ENCODE results near the gene GNPAT. TPM values are rescaled to one million over a fixed set of nuclear protein-coding genes. Genes with fewer than 3 reads are reported as not detected.

GNPAT gene
- total RNA-seq (57.0 TPM), polyA plus RNA-seq (34.1 TPM)

DNA sequence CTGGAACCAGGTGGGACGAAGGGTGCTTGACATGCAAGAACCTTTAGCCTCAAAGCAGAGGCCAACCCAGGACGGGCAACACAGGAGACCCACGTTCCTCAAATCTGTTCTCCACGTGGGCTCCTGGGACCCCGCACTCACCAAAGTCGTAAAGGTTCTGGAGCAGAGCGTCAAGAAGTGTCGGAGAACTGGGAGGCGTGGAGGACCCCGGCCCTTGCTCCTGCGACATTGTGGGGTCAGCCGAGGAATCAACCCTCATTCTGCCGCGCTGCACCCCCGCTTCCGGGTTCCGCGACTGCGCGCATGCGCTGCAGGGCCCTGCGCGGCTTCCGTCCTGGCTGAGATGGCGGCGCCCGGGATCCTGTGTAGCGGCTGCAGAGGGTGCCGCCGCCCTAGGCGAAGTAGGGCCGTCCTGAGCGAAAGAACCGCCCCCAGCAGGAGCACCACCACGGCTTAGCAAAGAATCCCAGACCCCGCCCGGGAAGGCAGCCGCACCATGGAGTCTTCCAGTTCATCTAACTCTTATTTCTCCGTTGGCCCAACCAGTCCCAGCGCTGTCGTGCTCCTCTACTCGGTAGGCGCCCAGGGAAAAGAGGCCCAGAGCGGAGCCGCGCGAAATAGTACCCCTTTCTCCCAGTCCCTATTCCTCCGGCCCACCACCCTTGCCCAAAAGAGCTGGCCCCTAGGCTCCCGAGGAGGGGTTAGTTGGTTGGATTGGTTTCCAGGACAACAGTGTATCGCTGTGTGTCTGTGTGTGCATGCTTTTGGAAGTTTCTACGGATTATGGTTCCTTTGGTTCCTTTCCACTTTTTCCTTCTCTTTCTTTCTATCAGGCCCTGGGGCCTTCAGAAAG lies at the start of gene GNPAT:
TSS of gene GNPAT (plus strand) at position 330 of the 853 bp plus-strand sequence. CDS start at position 497, 167 bp downstream.
- H3K4me1 ChIP-seq (ENCODE audit: insufficient read depth): no peaks in the 10 kb centered on the region

GRCh38 chr1:231192620-231193163 lies 48.3 kb upstream of the GNPAT start:
- H3K36me3 ChIP-seq (ENCODE audit: insufficient read depth): no peaks in the 10 kb centered on the region
- DNase-seq (ENCODE audit: extremely low spot score): no peak
- H3K4me3 ChIP-seq (ENCODE audit: low read depth, low read length): no peak overlapping the region
- H3K4me1 ChIP-seq (ENCODE audit: insufficient read depth): no peaks in the 10 kb centered on the region
- no peak overlapping the region for H3K27ac ChIP-seq (ENCODE audit: low read depth)
- 43% methylated on average over 12 of the region's 12 CpGs for WGBS

More for the DNA sequence above, at the start of gene GNPAT:
- Histone ChIP-seq H3K36me3 (ENCODE audit: insufficient read depth) (peaks cover 3% of the 10 kb centered on the region), H3K4me3 (ENCODE audit: low read depth, low read length) (peak within 1 kb of the TSS; percentile 82), H3K27ac (ENCODE audit: low read depth) (peak within 1 kb of the TSS; percentile 61)
- peak; percentile 56 for DNase-seq (ENCODE audit: extremely low spot score)
- WGBS: under 1% methylated on average over 51 of the region's 51 CpGs

DNA sequence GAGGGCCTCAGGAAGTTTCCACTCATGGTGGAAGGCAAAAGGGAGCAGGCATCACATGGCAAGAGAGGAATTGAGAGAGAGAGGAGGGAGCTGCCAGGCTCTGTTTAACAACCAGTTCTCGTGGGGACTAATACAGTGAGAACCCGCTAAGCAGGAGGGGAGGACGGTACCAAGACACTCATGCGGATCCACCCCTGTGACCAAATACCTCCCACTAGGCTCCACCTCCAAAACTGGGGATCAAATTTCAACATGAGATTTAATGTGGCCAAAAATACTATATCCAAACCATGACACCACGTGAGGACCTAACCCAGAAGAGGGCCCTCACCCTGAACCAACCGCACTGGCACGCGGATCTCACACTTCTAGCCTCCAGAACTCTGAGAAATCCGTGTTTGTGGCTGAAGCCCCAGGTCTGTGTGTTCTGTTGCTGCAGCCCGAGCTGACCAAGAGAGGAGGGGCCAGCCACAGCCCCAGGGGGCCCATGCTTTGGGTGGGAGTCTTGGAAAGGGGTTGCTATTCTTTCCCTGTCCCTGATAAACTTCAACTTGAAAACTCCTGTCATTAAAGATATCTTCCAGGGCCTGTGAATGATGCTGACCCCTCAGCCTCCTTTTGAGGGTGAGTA lies 47.2 kb upstream of the GNPAT start:
- H3K4me3 ChIP-seq (ENCODE audit: low read depth, low read length): no peak overlapping the region
- H3K4me1 ChIP-seq (ENCODE audit: insufficient read depth): no peaks in the 10 kb centered on the region
- no peak overlapping the region for H3K27ac ChIP-seq (ENCODE audit: low read depth)
- WGBS: 56% methylated on average over 10 of the region's 10 CpGs
- no peaks in the 10 kb centered on the region for H3K36me3 ChIP-seq (ENCODE audit: insufficient read depth)
- no peak for DNase-seq (ENCODE audit: extremely low spot score)

DNA sequence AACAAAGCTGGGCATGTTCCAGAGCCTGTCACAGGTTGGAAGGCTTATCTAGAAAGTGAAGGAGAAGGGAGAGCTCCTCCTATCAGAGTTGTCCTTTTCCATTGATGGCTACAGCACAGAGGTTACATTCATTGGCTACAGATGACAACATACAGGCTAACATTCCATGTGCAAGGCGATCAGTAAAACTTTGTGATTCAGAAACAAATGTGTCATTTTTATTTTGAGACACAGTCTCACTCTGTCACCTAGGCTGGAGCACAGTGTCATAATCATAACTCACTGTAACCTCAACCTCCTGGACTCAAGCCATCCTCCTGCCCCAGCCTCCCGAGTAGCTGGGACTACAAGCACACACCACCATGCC lies 46.6 kb upstream of the GNPAT start:
- H3K27ac ChIP-seq (ENCODE audit: low read depth): no peak overlapping the region

GRCh38 chr1:231194843-231195516 lies 46.0 kb upstream of the GNPAT start:
- Histone ChIP-seq H3K4me3 (ENCODE audit: low read depth, low read length) (no peak overlapping the region), H3K36me3 (ENCODE audit: insufficient read depth) (no peaks in the 10 kb centered on the region), H3K27ac (ENCODE audit: low read depth) (no peak overlapping the region), H3K4me1 (ENCODE audit: insufficient read depth) (no peaks in the 10 kb centered on the region)
- 71% methylated on average over 8 of the region's 8 CpGs for WGBS
- DNase-seq (ENCODE audit: extremely low spot score): no peak

More for the DNA sequence above, 46.6 kb upstream of the GNPAT start:
- Histone ChIP-seq H3K4me3 (ENCODE audit: low read depth, low read length) (no peak overlapping the region), H3K4me1 (ENCODE audit: insufficient read depth) (no peaks in the 10 kb centered on the region), H3K36me3 (ENCODE audit: insufficient read depth) (no peaks in the 10 kb centered on the region)
- WGBS: 85% methylated on average over 2 of the region's 2 CpGs
- DNase-seq (ENCODE audit: extremely low spot score): no peak

DNA sequence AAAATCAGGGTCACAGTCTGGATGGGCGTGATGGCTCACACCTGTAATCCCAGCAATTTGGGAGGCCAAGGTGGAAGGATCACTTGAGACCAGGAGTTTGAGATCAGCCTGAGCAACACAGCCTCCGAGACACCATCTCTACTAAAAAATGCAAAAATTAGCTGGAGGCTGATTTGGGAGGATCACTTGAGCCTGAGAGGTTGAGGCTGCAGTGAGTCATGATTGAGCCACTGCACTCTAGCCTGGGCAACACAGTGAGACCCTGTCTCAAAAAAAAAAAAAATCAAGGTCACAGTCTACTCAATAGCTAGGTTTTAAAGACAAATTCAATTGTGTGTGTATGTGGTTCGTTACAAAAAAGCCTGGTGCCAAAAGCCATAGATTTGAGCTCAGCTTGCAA lies 44.7 kb upstream of the GNPAT start:
- Histone ChIP-seq H3K36me3 (ENCODE audit: insufficient read depth) (no peaks in the 10 kb centered on the region), H3K27ac (ENCODE audit: low read depth) (no peak overlapping the region), H3K4me1 (ENCODE audit: insufficient read depth) (no peaks in the 10 kb centered on the region), H3K4me3 (ENCODE audit: low read depth, low read length) (no peak overlapping the region)
- DNase-seq (ENCODE audit: extremely low spot score): no peak
- 88% methylated on average over 3 of the region's 3 CpGs for whole genome bisulfite sequencing

- Histone ChIP-seq H3K36me3 (ENCODE audit: insufficient read depth) (no peaks in the 10 kb centered on the region), H3K4me1 (ENCODE audit: insufficient read depth) (no peaks in the 10 kb centered on the region), H3K4me3 (ENCODE audit: low read depth, low read length) (no peak overlapping the region), H3K27ac (ENCODE audit: low read depth) (no peak overlapping the region)
- no peak for DNase-seq (ENCODE audit: extremely low spot score)
- WGBS: 72% methylated on average over 2 of the region's 2 CpGs
These were observed 44.3 kb upstream of the GNPAT start for GRCh38 chr1:231196728-231197127.

DNA sequence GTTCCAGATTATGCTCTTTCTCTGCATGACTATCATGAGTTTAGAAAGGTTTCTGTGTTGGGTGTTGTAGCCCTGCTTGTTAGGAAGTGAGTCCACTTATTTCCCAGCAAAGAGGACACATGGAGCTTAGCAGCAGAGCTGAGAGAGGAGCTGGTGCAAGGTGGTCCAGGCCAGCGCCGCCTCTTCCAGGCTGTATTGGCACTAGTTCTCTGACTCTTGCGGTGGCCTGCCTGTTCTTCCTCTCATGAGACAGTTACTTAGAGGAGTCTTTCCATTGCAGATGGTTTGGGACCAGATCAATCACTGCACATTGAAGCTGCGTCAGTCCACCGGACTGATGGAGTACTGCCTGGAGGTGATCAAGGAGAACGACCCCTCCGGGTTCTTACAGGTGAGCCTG lies 41.1 kb upstream of the GNPAT start:
- no peaks in the 10 kb centered on the region for H3K4me1 ChIP-seq (ENCODE audit: insufficient read depth)
- H3K27ac ChIP-seq (ENCODE audit: low read depth): no peak overlapping the region
- DNase-seq (ENCODE audit: extremely low spot score): no peak
- no peak overlapping the region for H3K4me3 ChIP-seq (ENCODE audit: low read depth, low read length)
- no peaks in the 10 kb centered on the region for H3K36me3 ChIP-seq (ENCODE audit: insufficient read depth)
- WGBS: 96% methylated on average over 7 of the region's 7 CpGs

DNA sequence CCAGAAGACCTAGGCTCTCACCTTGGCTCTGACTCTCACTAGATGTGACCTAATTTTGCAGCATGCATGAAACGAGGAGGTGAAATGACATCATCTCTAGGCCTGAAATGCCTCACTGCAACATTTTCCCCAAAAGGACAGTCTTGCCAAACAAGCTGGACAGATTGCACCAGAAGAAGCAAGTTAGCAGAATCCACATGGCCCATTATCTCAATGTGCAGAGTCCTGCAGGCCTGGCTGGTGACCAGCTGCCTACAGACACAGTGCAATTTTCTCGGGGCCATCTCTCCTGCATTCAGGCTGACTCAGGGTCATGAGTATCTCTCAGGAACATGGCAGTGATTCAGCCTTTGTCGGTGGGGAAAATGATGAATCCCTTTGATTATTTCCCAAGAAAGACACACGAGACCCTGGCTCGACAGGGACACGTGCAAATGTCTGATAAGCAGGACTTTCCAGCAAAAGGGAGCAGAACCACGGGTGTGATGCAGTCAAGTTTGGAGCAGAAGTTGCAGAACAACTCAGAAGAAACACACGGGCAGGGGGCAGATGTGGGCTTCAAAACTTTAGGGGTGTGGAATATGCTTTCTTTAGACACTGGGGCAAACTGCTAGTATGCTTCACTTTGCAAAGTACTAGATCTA lies 40.5 kb upstream of the GNPAT start:
- no peak overlapping the region for H3K4me3 ChIP-seq (ENCODE audit: low read depth, low read length)
- DNase-seq (ENCODE audit: extremely low spot score): no peak
- no peaks in the 10 kb centered on the region for H3K4me1 ChIP-seq (ENCODE audit: insufficient read depth)
- WGBS: 55% methylated on average over 8 of the region's 8 CpGs
- no peaks in the 10 kb centered on the region for H3K36me3 ChIP-seq (ENCODE audit: insufficient read depth)
- no peak overlapping the region for H3K27ac ChIP-seq (ENCODE audit: low read depth)

GRCh38 chr1:231201375-231201978 lies 39.5 kb upstream of the GNPAT start:
- Histone ChIP-seq H3K4me3 (ENCODE audit: low read depth, low read length) (no peak overlapping the region), H3K4me1 (ENCODE audit: insufficient read depth) (no peaks in the 10 kb centered on the region), H3K27ac (ENCODE audit: low read depth) (no peak overlapping the region), H3K36me3 (ENCODE audit: insufficient read depth) (no peaks in the 10 kb centered on the region)
- DNase-seq (ENCODE audit: extremely low spot score): no peak
- 74% methylated on average over 16 of the region's 16 CpGs for WGBS

DNA sequence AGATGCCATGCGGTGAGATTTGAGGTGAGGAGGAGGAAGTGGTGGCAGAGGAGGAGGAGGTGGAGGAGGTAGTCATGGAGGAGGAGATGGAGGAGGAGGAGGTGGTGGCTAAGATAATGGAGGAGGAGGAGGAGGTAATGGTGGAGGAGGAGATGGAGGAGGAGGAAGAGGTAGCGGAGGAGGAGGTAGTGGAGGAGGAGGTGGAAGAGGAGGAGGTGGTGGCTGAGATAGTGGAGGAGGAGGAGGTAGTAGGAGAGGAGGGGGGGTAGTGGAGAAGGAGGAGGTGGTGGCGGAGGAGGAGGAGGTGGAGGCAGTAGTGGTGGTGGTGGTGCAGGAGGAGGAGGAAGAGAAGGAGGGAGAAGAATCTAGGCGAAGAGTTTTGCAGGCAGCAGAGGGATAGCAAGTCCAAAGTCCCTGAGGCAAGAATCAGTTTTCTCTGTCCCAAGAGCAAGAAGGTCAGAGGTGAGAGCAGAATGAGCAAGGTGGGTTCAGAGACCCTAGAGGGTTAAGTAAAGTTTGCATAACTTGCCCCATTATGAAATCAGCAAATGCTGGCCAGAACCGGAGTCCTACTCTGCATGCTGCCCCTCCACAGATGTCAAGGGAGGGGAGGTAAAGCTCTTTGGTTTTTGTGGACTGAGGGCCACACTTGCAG lies 38.9 kb upstream of the GNPAT start:
- H3K4me1 ChIP-seq (ENCODE audit: insufficient read depth): no peaks in the 10 kb centered on the region
- WGBS: 67% methylated on average over 5 of the region's 5 CpGs
- no peak for DNase-seq (ENCODE audit: extremely low spot score)
- H3K27ac ChIP-seq (ENCODE audit: low read depth): no peak overlapping the region
- H3K4me3 ChIP-seq (ENCODE audit: low read depth, low read length): no peak overlapping the region
- no peaks in the 10 kb centered on the region for H3K36me3 ChIP-seq (ENCODE audit: insufficient read depth)

DNA sequence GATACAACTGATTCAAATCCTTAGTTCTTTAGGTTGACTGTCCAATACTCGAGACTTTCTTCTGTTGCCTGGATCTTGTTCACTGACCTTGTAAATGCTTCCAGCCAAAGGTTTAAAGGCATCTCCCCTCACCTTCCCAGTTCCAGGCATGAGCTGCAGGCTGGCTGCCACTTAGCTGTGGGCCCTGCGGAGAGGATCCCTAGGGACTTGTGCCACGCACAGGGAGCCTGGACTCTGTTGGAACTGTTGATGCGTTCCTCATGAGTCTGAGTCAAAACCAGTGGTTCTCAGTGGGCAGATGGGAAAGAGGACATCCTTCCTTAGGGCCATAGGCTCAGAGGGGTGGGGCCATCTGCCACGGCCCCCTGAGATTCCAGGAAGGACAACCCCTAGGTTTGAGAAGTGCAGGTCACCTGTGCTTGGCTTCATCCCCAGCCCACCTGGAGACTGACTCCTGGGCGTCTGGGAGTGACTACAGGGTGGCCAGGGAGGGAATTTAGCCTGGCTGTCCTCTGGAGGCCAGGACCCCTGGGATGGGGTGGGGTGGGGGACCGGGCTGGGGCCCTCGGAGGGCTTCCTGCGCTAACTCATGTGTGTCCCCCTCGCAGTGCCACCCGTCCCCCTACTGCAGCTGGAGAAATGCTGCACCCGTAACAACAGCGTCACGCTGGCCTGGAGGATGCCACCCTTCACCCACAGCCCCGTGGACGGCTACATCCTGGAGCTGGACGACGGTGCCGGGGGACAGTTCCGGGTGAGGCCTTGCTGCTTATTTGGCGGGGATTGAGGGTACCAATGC lies 37.6 kb upstream of the GNPAT start:
- H3K4me3 ChIP-seq (ENCODE audit: low read depth, low read length): no peak overlapping the region
- WGBS: 85% methylated on average over 21 of the region's 21 CpGs
- H3K36me3 ChIP-seq (ENCODE audit: insufficient read depth): no peaks in the 10 kb centered on the region
- H3K4me1 ChIP-seq (ENCODE audit: insufficient read depth): no peaks in the 10 kb centered on the region
- DNase-seq (ENCODE audit: extremely low spot score): no peak
- H3K27ac ChIP-seq (ENCODE audit: low read depth): no peak overlapping the region
